Measurements from ENCODE around the gene LIFR.
A peak's percentile ranks its signal among the peaks of the same experiment; 100 is the strongest.

The LIFR gene

DNA sequence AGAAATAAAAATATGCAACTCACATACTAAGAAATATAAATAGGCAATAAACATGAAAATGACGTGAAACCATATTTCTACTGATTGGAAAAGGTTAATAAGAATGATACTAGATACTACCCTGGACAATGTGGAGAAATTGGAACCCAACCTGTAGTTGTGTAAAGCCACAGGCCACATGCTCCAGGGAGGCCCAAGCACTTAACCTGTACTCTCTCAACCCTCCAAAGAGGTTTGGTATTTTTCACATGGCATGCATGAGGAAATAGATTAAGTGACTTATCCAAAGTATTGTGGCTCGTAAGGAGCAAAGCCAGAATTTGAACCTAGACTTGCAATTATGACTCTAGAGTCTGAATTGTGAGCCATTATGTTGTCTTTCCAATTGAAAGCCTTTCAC, 13.4 kb downstream of the LIFR start:
- Mint-ChIP-seq H3K9me3 (no peaks in the 10 kb centered on the region), H3K27ac (no peak overlapping the region), H3K4me1 (peaks cover 23% of the 10 kb centered on the region), H3K36me3 (ENCODE audit: low read depth) (peaks cover 5% of the 10 kb centered on the region), H3K4me3 (no peak overlapping the region), H3K27me3 (ENCODE audit: low read depth) (no peaks in the 10 kb centered on the region)
- TF ChIP-seq, protein P1, sequence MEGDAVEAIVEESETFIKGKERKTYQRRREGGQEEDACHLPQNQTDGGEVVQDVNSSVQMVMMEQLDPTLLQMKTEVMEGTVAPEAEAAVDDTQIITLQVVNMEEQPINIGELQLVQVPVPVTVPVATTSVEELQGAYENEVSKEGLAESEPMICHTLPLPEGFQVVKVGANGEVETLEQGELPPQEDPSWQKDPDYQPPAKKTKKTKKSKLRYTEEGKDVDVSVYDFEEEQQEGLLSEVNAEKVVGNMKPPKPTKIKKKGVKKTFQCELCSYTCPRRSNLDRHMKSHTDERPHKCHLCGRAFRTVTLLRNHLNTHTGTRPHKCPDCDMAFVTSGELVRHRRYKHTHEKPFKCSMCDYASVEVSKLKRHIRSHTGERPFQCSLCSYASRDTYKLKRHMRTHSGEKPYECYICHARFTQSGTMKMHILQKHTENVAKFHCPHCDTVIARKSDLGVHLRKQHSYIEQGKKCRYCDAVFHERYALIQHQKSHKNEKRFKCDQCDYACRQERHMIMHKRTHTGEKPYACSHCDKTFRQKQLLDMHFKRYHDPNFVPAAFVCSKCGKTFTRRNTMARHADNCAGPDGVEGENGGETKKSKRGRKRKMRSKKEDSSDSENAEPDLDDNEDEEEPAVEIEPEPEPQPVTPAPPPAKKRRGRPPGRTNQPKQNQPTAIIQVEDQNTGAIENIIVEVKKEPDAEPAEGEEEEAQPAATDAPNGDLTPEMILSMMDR (IDR thresholded peaks at IDR 0.05; ENCODE audit: unreplicated experiment in 3 of 3), result no peak

DNA sequence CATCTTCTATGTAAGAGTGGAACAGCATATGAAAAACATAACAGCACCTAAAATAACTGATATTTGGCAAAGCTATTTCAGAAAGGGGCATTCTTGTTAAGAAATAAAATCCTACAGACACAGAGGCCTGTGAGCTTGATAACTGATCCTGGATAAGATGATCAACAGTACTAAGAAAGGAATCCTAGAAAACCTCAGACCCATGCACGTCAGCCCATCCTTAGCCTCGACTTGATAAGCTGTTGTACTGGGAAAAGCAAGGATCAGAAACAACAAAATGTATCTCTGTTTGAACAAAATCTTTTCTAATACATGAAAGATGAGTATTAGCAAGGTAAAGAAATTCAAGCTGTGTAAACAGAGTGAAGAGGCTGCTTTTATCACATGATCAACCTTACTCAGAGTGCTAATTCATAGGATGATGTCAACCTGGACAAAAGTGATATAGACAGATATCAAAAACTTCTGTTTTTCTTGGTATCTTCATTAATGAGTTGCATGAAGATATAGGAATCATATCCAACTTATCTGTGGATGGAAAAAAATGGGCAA, 15.2 kb downstream of the LIFR start:
- H3K4me3 Mint-ChIP-seq, result no peak overlapping the region
- H3K4me1 Mint-ChIP-seq, result peaks cover 35% of the 10 kb centered on the region
- H3K27me3 Mint-ChIP-seq (ENCODE audit: low read depth), result no peaks in the 10 kb centered on the region
- peak overlapping the region in 2 of 3 experiments; percentile 13 to 72 for H3K27ac Mint-ChIP-seq
- peaks cover 5% of the 10 kb centered on the region for H3K36me3 Mint-ChIP-seq (ENCODE audit: low read depth)
- TF ChIP-seq, protein P1 (IDR thresholded peaks at IDR 0.05; ENCODE audit: unreplicated experiment in 3 of 3), result no peak
- H3K9me3 Mint-ChIP-seq, result no peaks in the 10 kb centered on the region

DNA sequence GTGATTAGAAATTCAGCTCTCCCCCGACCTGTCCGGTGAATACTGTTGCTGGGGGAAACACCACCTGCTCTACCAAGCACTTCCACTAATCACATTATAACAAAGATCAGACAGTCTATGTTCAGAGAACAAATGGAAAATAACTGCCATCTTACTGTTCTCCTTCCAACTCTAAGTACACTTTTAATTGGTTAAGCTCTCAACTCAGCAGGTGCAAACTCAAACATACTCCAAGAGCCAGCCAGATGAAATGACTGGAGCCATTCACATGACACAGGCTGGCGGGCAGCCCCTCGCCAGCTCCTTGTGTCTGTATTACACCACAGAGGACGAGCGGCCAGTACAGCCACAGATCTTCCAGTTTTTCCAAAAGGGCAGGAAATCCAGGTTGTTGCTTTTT, 16.1 kb downstream of the LIFR start:
- TF ChIP-seq, protein P1 (IDR thresholded peaks at IDR 0.05; ENCODE audit: unreplicated experiment in 3 of 3), result no peak
- Mint-ChIP-seq H3K4me3 (peak overlapping the region in 1 of 3 experiments; percentile 15), H3K27me3 (ENCODE audit: low read depth) (no peaks in the 10 kb centered on the region), H3K9me3 (no peaks in the 10 kb centered on the region), H3K27ac (peak overlapping the region; percentile 72 to 91 (median 83)), H3K36me3 (ENCODE audit: low read depth) (peaks cover 5% of the 10 kb centered on the region), H3K4me1 (peaks cover 39% of the 10 kb centered on the region)

DNA sequence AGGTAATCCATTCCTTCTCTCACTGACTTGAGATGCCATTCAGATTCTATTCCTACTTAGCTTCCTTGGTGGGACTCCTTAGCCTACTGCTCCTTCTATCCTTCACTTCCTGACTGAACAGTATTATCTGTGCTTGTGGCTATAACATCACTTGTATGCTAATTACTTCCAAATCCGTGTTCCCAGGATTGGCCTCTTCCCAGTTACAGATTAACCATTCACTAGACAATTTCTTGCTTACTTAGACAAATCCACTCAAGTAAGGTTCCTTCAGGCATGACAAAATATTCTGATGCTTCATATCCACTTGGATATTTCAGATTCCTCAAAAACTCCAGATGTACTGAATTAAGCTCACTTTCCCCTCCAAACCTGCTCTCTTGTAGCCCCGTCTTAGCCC, 18.3 kb downstream of the LIFR start:
- peak overlapping the region; percentile 35 to 81 (median 52) for H3K27ac Mint-ChIP-seq
- no peaks in the 10 kb centered on the region for H3K9me3 Mint-ChIP-seq
- H3K36me3 Mint-ChIP-seq (ENCODE audit: low read depth), result no peaks in the 10 kb centered on the region
- no peaks in the 10 kb centered on the region for H3K27me3 Mint-ChIP-seq (ENCODE audit: low read depth)
- no peak overlapping the region for H3K4me3 Mint-ChIP-seq
- H3K4me1 Mint-ChIP-seq, result peaks cover 49% of the 10 kb centered on the region
- TF ChIP-seq, protein P1 (IDR thresholded peaks at IDR 0.05; ENCODE audit: unreplicated experiment in 3 of 3), result no peak

DNA sequence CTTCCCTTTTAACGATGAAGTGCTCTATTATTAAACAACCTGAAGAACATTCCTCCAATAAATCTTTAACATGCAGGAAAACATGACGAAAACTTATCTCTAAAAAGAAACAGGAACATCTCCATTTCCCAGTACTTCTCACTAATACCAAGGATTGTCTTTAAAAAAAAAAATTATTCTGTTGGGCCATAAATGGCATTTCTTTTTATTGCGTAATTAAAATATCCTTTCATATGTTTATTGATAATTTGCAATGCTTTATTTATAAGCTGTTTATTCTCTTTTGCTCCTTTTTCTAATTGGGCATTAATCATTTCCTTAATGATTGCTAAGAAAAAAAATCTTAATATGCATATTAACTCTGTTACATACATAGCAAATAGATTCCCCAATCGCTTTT, 18.9 kb downstream of the LIFR start:
- peak overlapping the region; percentile 10 to 59 (median 22) for H3K27ac Mint-ChIP-seq
- no peak overlapping the region for H3K4me3 Mint-ChIP-seq
- no peaks in the 10 kb centered on the region for H3K9me3 Mint-ChIP-seq
- H3K4me1 Mint-ChIP-seq, result peaks cover 49% of the 10 kb centered on the region
- TF ChIP-seq, protein P1 (IDR thresholded peaks at IDR 0.05; ENCODE audit: unreplicated experiment in 3 of 3), result no peak
- no peaks in the 10 kb centered on the region for H3K36me3 Mint-ChIP-seq (ENCODE audit: low read depth)
- no peaks in the 10 kb centered on the region for H3K27me3 Mint-ChIP-seq (ENCODE audit: low read depth)

DNA sequence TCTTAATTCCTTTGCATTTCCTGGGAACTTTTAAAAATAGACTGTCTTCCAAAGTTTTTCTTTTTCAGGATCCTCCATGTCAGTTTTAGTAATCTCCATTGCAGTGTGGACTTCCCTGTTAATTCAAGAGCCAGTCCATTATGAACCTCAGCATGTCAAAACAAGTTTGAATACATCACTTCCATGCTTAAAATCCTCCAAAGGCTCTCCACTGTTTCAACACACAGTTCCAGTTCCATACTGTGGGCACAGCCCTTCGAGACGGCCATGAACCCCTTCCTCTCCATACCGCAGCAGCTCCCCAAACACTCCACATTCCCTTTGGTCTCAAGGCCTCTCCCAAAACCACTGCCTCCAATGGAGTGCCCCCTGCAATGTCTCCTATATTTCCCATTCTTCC, 19.5 kb downstream of the LIFR start:
- Mint-ChIP-seq H3K9me3 (no peaks in the 10 kb centered on the region), H3K27me3 (ENCODE audit: low read depth) (no peaks in the 10 kb centered on the region), H3K27ac (peak overlapping the region; percentile 10 to 59 (median 22)), H3K36me3 (ENCODE audit: low read depth) (no peaks in the 10 kb centered on the region), H3K4me3 (no peak overlapping the region), H3K4me1 (peaks cover 54% of the 10 kb centered on the region)
- TF ChIP-seq, protein P1 (IDR thresholded peaks at IDR 0.05; ENCODE audit: unreplicated experiment in 3 of 3), result no peak
